Measurements from ENCODE around the gene PTPRM.

GRCh38 chr18:8073167-8073566, 506.1 kb downstream of the PTPRM start:
- TF ChIP-seq CTCF (optimal IDR thresholded peaks at IDR 0.05 in 1 of 3, IDR thresholded peaks at IDR 0.05 in 1 of 3, conservative IDR thresholded peaks at IDR 0.05 in 1 of 3; ENCODE audit: extremely low read depth in 1 of 3, insufficient read depth in 2 of 3, low read length in 3 of 3) (no peak), EZH2 (IDR thresholded peaks at IDR 0.05; ENCODE audit: low read length) (no peak)
